H1 (cell line): ENCODE data around the gene ZNF229. TPM values are rescaled to one million over a fixed set of nuclear protein-coding genes. Genes with fewer than 3 reads are reported as not detected.

Experiments used
- CHD2 ChIP-seq: IDR thresholded peaks from 2 replicates; pipeline ENCODE4 v1.6.1; 2012; ENCODE audit warnings: low read length, improper control_type of control experiment
- CHD7 ChIP-seq: fragments of 300-600 bp; sonication (generic); IDR thresholded peaks from 2 replicates; pipeline ENCODE4 v1.7.1; 2012; ENCODE audit warnings: low read length, moderate library complexity, mild to moderate bottlenecking, inconsistent platforms; ENCODE audit not compliant: insufficient replicate concordance
- HDAC2 ChIP-seq, 2 experiments: fragments of 300-600 bp in 1 of 2; sonication (generic) in 1 of 2; IDR thresholded peaks; 2 replicates each; pipeline ENCODE4 v1.6.1; 2011 to 2012; ENCODE audit warnings: low read depth in 2 of 2, low read length in 2 of 2, mild to moderate bottlenecking in 2 of 2, moderate library complexity in 2 of 2, borderline replicate concordance in 1 of 2, inconsistent platforms in 1 of 2
- NANOG ChIP-seq: IDR thresholded peaks from 2 replicates; pipeline ENCODE4 v1.6.1; 2011; ENCODE audit warnings: low read length, low read depth, mild to moderate bottlenecking, inconsistent platforms; ENCODE audit not compliant: insufficient read depth, poor library complexity, severe bottlenecking
- PHF8 ChIP-seq: fragments of 200-600 bp; sonication (generic); conservative IDR thresholded peaks from 2 replicates; pipeline ENCODE4 v1.7.1; 2012; ENCODE audit warnings: low read depth, mild to moderate bottlenecking, inconsistent platforms, low read length, moderate library complexity
- RBBP5 ChIP-seq: IDR thresholded peaks from 2 replicates; pipeline ENCODE4 v1.7.1; 2012; ENCODE audit warnings: low read depth, mild to moderate bottlenecking, inconsistent platforms, low read length, moderate library complexity, borderline replicate concordance
- SUZ12 ChIP-seq: fragments of 200-600 bp; sonication (generic); IDR thresholded peaks from 2 replicates; pipeline ENCODE4 v1.6.1; 2012; ENCODE audit warnings: mild to moderate bottlenecking, inconsistent platforms, low read length, moderate library complexity, mixed read lengths
- TBP ChIP-seq: IDR thresholded peaks from 2 replicates; pipeline ENCODE4 v1.6.1; 2011; ENCODE audit warnings: low read depth, low read length, improper control_type of control experiment
- polyA plus RNA-seq, 7 experiments: library from polyadenylated mRNA; depleted of rRNA in 3 of 7; stranded (reverse) in 5 of 7; unstranded in 2 of 7; fragments of >200 nt in 5 of 7; fragments of 200-250 nt in 2 of 7; gene quantifications; 1 replicate in 5 of 7; 2 replicates in 1 of 7; 4 replicates in 1 of 7; pipeline versions ENCODE4 v1.2.1 to v1.2.3, GENCODE V29; 2011 to 2013; ENCODE audit warnings: missing spikeins in 2 of 7, mixed read lengths in 2 of 7
- total RNA-seq: library from RNA; stranded (reverse); fragmentation: NEBNext Ultra II Directional; extraction: Animal tissue kit (Norgen Biotek cat#: 25700); gene quantifications from 2 replicates; pipeline ENCODE4 v1.2.1, GENCODE V29; 2021

ZNF229 gene
- total and polyA plus RNA-seq, 2 of the 8 experiments (the other 6 are each of a cell fraction or from before 2014, with no cell fraction given) = 0.74 to 3.9 TPM

GRCh38 chr19:44447916-44448674 lies at the start of gene ZNF229 (continued):
- TF ChIP-seq CHD7 (no peak), HDAC2 (IDR thresholded peaks at IDR 0.05; ENCODE audit: borderline replicate concordance in 1 of 2, low read depth in 2 of 2, low read length in 2 of 2) (0 out of 4 replicates have a peak, but pooled peaks of 1 of the 2 experiments have one; percentile 62), NANOG (no peak), CHD2 (no peak), TBP (no peak), PHF8 (peak; percentile 44; the same call in 1 of the 2 replicates), SUZ12 (no peak), RBBP5 (no peak)
